ENCODE measurements around the gene SOX9. TPM values are rescaled to one million over a fixed set of nuclear protein-coding genes. Genes with fewer than 3 reads are reported as not detected.

SOX9 gene
- polyA plus RNA-seq (ENCODE audit: insufficient read depth in 1 of 5, insufficient read length in 5 of 5, low replicate concordance in 1 of 5) = 10 to 100 TPM; 52.9 to 79.0 (median 57.5) TPM
- long read RNA-seq, donor 1, transcript SOX9-201 (3 exons, 3,935 nt) = major isoform, 34 of 71 reads
- long read RNA-seq, donor 1, partial matches to known transcripts = 37 of 71 reads
- long read RNA-seq, donor 1, other reads (novel, unspliced or antisense) = 0 of 71 reads
- long read RNA-seq, donor 2, transcript SOX9-201 (3 exons, 3,935 nt) = major isoform, 20 of 30 reads
- long read RNA-seq, donor 2, partial matches to known transcripts = 10 of 30 reads
- long read RNA-seq, donor 2, other reads (novel, unspliced or antisense) = 0 of 30 reads
- long read RNA-seq, donor 3, transcript SOX9-201 (3 exons, 3,935 nt) = major isoform, 15 of 15 reads
- long read RNA-seq, donor 3, partial matches to known transcripts = 0 of 15 reads
- long read RNA-seq, donor 3, other reads (novel, unspliced or antisense) = 0 of 15 reads
- long read RNA-seq, donor 4, transcript SOX9-201 (3 exons, 3,935 nt) = major isoform, 26 of 38 reads
- long read RNA-seq, donor 4, partial matches to known transcripts = 12 of 38 reads
- long read RNA-seq, donor 4, other reads (novel, unspliced or antisense) = 0 of 38 reads
- long read RNA-seq, donor 5, transcript SOX9-201 (3 exons, 3,935 nt) = major isoform, 21 of 26 reads
- long read RNA-seq, donor 5, partial matches to known transcripts = 5 of 26 reads
- long read RNA-seq, donor 5, other reads (novel, unspliced or antisense) = 0 of 26 reads
- long read RNA-seq, donor 6, transcript SOX9-201 (3 exons, 3,935 nt) = major isoform, 28 of 142 reads
- long read RNA-seq, donor 6, partial matches to known transcripts = 114 of 142 reads
- long read RNA-seq, donor 6, other reads (novel, unspliced or antisense) = 0 of 142 reads
- long read RNA-seq, donor 7, transcript SOX9-201 (3 exons, 3,935 nt) = major isoform, 36 of 36 reads
- long read RNA-seq, donor 7, partial matches to known transcripts = 0 of 36 reads
- long read RNA-seq, donor 7, other reads (novel, unspliced or antisense) = 0 of 36 reads
- long read RNA-seq, donor 8, transcript SOX9-201 (3 exons, 3,935 nt) = major isoform, 15 of 15 reads
- long read RNA-seq, donor 8, partial matches to known transcripts = 0 of 15 reads
- long read RNA-seq, donor 8, other reads (novel, unspliced or antisense) = 0 of 15 reads

DNA sequence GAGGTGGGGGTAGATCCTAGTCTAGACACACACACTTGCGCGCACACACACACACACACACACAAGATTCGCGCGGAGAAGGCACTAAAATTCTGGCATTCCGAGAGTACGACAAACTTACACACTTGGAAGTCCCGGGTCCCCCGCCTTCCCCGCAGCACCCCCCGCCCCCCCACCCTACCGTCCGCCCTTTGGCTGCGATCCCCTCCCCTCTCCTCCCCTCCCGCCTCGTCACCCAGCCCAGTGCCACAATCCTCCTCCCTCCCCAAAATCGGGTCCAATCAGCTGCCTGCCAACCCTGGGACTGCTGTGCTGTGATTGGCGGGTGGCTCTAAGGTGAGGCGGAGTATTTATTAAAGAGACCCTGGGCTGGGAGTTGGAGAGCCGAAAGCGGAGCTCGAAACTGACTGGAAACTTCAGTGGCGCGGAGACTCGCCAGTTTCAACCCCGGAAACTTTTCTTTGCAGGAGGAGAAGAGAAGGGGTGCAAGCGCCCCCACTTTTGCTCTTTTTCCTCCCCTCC, at the start of gene SOX9:
Gene SOX9 (plus strand): TSS at position 379 of the 522 bp plus-strand sequence. CDS start 372 bp downstream, outside the sequence.
- peak; percentile 85 to 89 for DNase-seq

DNA sequence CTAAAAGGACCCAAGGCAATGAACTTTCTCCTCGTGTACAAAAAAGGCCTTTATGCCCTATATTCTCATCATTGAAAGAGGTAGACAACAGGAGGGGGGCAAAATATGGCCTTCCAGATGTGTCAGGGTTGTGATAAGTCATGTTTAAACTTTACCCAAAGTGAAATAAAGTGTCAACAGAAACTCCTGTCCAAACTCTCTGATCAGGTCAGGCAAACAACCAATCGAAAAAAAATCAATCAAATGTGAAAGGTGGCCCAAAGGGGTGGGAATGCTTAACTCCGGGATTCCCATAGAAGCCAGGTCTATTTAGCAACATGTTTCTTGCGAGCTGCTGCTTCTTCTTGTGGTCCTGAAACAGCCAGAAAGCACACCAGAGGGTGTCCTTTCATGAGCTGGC, 49.5 kb upstream of the SOX9 start:
- no peak for DNase-seq

GRCh38 chr17:72075995-72076677, 44.7 kb upstream of the SOX9 start:
- DNase-seq = no peak

- no peak for DNase-seq
Observed at GRCh38 chr17:72076678-72077030, 44.2 kb upstream of the SOX9 start.

- DNase-seq = no peak
Observed at GRCh38 chr17:72077326-72077960, 43.4 kb upstream of the SOX9 start.

DNA sequence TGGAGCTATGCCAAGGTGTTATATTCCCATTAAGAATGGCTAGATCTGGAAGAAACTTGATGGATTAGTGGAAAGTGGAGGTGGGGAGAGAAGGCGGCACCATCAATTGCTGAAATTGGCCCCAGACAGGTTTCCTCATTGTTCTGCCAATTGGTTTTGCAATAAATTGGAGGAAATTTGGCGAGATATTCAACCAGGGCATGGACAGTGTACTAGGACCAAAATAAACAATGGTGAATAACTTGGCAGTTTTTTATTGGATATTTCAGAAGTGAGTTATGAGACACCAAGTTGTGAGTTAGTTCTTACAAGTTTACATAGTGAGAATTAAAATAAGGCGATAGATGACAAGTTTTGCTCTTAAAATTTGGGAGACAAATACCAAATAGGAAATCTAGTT, 41.1 kb upstream of the SOX9 start:
- DNase-seq = no peak

DNA sequence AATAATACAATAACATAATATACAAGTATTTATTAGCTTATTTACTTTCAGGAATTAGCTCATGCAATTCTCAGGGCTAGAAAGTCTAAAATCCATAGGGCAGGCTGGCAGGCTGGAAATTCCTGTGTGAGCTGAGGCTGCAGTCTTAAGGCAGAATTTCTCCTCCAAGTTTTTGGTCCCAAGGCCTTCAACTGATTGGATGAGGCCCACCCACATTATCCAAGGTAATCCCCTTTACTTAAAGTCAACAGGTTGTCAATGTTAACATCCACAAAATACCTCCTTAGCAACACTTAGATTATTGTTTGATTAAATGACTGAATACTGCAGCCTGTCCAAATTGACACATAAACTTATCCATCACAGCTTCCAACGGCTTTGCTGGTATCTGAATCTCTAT, 32.9 kb upstream of the SOX9 start:
- no peak for DNase-seq

GRCh38 chr17:72089453-72089987, 31.3 kb upstream of the SOX9 start:
- no peak for DNase-seq

DNA sequence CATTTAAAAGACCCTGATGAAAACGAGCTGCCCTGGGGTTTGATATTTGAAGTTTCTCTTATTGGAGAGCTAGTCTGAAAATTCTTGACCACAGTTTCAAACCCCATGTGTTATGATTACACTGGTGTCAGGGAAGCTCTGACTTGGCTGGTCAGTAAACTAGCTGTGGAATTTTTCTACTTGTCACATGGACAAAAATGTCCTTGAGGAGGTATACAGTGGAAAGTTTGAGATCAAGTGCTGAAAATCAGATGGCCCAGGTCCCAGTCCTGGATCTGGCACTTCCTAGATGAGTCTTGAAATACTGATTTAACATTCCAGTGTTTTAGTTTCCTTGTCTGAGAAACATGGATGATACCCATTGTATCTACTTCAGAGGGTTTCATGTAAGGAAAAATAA, 30.7 kb upstream of the SOX9 start:
- DNase-seq = no peak

DNA sequence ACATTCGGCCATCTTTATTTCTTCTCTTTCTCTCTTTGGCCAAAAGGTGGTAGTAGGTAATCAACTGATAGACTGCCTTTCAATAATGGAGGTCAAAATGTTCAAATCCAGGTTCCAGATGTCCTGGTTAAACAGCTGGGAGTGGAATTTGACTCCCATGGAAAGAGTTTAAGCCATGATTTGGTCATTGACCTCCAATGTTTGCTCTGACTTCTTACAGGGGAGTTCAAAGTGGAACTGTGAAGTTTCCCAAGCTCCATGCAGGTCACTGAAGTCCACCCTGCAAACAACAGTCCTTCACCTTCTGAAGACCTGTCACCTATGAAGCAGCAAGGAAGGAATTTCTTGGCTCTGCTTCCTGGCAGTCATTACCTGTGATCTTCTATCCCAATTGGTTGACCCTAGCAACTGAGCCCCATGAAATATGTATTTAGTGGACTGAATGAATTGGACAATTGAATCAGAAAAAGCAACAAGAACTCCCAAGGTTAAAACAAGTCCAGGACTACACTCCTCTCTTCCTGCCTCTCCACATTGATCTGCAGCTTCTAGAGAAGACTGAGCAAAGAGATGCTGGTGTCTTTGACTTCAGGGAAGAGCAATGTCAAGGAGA, 28.0 kb upstream of the SOX9 start:
- DNase-seq = no peak

DNA sequence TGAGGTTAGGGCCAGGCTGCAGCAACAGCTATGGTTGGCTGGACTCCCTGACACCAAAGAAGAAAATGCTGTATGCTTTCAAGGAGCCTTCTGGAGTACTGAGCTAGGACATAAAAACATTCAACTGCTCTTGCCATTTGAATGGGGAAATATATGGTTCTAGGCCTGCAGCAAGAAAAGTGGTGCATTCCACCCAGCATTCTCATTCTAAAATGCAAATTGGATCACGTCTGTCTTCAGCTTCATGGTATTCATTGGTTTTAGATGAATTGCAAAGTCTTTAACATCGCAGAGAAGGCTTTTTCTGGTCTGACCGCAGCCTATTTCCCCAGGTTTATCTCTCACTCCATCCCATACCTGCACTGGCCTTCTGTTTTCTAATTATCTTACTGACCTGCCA, 27.1 kb upstream of the SOX9 start:
- DNase-seq = no peak

- no peak for DNase-seq
Observed at GRCh38 chr17:72095316-72095715, 25.5 kb upstream of the SOX9 start.

DNA sequence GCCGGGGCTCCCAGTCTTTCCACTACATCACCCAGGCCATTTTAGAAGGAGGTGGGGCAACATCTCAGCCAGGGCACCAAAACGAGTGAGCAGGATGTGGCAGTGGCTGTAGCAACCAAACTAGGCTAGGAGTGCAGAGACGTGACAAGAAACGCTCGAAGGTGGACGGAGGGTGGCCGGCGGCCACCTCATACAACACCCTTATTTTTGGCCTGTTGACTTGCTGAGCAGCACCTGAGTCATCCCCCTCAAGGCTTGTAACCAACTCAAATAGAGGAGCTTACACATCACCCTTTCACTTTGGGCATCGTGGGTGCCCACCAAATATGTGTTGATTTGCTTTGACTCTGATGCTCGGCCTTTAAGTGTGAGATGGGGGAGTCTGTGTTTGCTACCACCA, 23.7 kb upstream of the SOX9 start:
- DNase-seq = no peak

DNA sequence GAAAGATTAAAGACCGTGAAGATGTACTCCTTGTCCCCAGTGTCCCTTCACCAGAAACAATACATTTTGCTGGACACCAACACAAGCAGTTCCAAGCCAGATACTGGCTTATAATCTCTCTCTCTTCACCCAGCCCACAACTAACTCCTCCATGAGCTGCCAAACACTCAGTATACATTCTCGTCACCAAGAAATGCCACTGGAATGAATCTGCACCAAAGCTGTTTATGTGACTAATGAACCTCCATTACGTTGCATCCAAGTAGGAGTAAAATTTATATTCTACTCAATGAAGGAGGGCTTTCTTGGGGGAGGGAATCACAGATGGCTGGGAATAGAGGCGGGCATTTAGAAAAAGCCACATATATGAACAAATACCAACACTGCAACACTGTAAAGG, 20.9 kb upstream of the SOX9 start:
- no peak for DNase-seq

GRCh38 chr17:72100470-72100869, 20.4 kb upstream of the SOX9 start:
- no peak for DNase-seq

DNA sequence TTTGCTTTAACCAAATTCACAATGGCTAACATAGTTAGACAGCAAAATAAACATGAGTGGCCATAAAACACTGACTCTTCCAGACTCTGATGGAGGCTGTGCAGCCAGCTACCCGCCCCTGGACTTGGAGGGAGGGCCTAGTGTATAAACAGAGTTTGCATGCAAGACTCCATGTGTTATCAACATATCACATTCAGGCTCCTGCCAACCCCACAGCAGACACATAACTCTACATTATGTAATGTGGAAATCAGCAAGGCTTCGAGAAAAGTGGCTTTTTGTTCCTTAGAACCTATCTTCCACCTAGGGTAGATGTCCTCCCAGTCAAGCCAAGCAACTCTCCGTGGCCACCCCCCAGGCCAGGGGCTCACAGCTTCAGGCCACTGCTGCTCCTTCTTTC, 19.3 kb upstream of the SOX9 start:
- no peak for DNase-seq

GRCh38 chr17:72102366-72102765, 18.5 kb upstream of the SOX9 start:
- DNase-seq = no peak

DNA sequence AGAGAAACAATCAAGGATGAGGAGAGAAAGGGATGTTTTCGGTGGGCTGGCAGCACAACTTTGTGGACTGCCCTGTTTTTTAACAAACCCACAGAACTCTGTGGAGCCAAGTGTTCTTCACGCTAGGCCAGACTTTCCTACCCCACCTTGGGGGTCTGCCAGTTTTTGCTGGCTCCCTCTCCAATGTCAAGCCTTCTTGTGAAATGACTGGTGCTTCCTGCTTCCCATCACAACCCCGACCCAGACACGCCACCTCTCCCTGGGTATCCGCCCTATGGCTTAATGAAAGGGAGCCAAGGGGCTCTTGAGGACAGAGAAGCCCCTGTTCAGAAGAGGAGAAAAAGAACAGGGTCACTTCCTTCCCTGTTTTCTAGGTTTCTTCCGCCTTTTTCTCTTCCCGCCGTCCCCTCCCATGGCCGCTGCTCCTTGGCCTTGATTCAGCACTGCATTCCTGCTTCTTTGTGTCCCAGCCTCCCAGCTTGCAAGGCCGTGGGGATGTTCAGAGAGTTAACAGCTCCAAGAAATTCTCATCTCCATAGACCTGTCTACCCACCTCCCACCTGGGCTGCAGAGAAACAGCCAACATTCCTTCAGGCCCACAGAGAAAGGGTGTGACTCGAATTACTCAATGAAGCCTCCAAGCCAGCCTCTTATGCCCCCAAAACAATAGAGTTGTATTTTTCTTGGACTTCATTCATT, 16.5 kb upstream of the SOX9 start:
- no peak for DNase-seq

DNA sequence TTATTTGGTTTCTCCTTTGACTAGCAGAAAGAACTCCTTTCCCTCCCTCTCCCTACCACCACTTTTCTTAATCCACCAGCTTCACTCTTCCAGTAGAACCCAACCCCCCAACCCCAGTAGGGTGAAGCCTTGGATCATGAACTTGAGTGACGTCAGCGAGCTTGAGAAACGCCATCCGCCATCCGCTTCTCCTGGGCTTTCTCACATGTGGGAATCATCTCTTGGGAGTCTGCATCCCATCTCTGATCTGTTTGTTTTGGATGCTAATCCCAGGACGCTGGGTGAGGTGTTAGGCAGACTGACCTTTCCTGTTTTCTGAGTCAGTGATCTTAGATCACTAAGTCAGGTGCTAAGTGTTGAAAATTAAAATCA, 16.0 kb upstream of the SOX9 start:
- no peak for DNase-seq

GRCh38 chr17:72107100-72107499, 13.7 kb upstream of the SOX9 start:
- DNase-seq = no peak
